HepG2 (cell line): ENCODE results near the gene RCBTB1. TPM values are rescaled to one million over a fixed set of nuclear protein-coding genes. Genes with fewer than 3 reads are reported as not detected.
"Not testable (repeated sequence)": the region's sequence is repeated elsewhere in the genome, so short reads cannot be mapped to it uniquely, and the experiment has no call there.

Experiments
- BCL6 ChIP-seq: IDR thresholded peaks from 2 replicates; pipeline ENCODE4 v1.6.1; 2016; ENCODE audit warnings: missing genetic modification reagents, missing compliant biosample characterization
- CBX5 ChIP-seq: sonication (generic); formaldehyde crosslinking; IDR thresholded peaks from 2 replicates; pipeline ENCODE4 v1.4.0; 2020; ENCODE audit warnings: missing genetic modification reagents, borderline replicate concordance
- CEBPB ChIP-seq: IDR thresholded peaks from 2 replicates; pipeline ENCODE4 v1.6.1; 2011; ENCODE audit warnings: low read depth, low read length, improper control_type of control experiment, borderline replicate concordance
- EP300 ChIP-seq, 3 experiments: sonication (generic) in 1 of 3; formaldehyde crosslinking in 1 of 3; IDR thresholded peaks; 2 replicates each; pipeline versions ENCODE4 v1.5.1 to v1.6.1; 2011 to 2020; ENCODE audit warnings: low read depth in 2 of 3, low read length in 2 of 3, borderline replicate concordance in 1 of 3, improper control_type of control experiment in 1 of 3, mild to moderate bottlenecking in 1 of 3, missing genetic modification reagents in 1 of 3, moderate library complexity in 1 of 3
- FOXO1 ChIP-seq: sonication (generic); formaldehyde crosslinking; IDR thresholded peaks from 2 replicates; pipeline ENCODE4 v1.4.0; 2020; ENCODE audit warnings: missing genetic modification reagents
- FOXP1 ChIP-seq, 2 experiments: fragments of 450-650 bp in 1 of 2; IDR thresholded peaks; 2 replicates each; pipeline ENCODE4 v1.6.1; 2017 to 2018; ENCODE audit warnings: antibody characterized with exemption in 1 of 2
- HNF4G ChIP-seq, 2 experiments: sonication (generic) in 1 of 2; formaldehyde crosslinking in 1 of 2; IDR thresholded peaks; 2 replicates each; pipeline versions ENCODE4 v1.4.0 to v1.6.1; 2011 to 2020; ENCODE audit warnings: borderline replicate concordance in 2 of 2, low read depth in 2 of 2, mild to moderate bottlenecking in 2 of 2, low read length in 1 of 2, missing genetic modification reagents in 1 of 2, moderate library complexity in 1 of 2
- HOXA3 ChIP-seq: sonication (generic); formaldehyde crosslinking; IDR thresholded peaks from 2 replicates; pipeline ENCODE4 v1.5.0; 2020; ENCODE audit warnings: missing genetic modification reagents
- KDM1A ChIP-seq: IDR thresholded peaks from 2 replicates; pipeline ENCODE4 v1.6.1; 2016; ENCODE audit warnings: missing compliant biosample characterization
- NCOA2 ChIP-seq: sonication (generic); formaldehyde crosslinking; IDR thresholded peaks from 2 replicates; pipeline ENCODE4 v1.8.0; 2022; ENCODE audit warnings: inconsistent platforms
- NR2F6 ChIP-seq, 2 experiments: IDR thresholded peaks; 2 replicates each; pipeline ENCODE4 v1.6.1; 2016; ENCODE audit warnings: antibody characterized with exemption in 1 of 2, mild to moderate bottlenecking in 1 of 2
- PAXIP1 ChIP-seq: sonication (generic); formaldehyde crosslinking; conservative IDR thresholded peaks from 2 replicates; pipeline ENCODE4 v1.4.0; 2020; ENCODE audit warnings: mild to moderate bottlenecking, missing genetic modification reagents, moderate library complexity
- PHF5A ChIP-seq: IDR thresholded peaks from one replicate; pipeline ENCODE4 v1.6.1; 2018; ENCODE audit warnings: low read depth, missing genetic modification reagents; ENCODE audit not compliant: unreplicated experiment
- SOX13 ChIP-seq, 3 experiments: fragments of 450-650 bp in 1 of 3; sonication (generic) in 1 of 3; formaldehyde crosslinking in 1 of 3; IDR thresholded peaks in 2 of 3; conservative IDR thresholded peaks in 1 of 3; 2 replicates each; pipeline versions ENCODE4 v1.5.0 to v1.6.1; 2016 to 2020; ENCODE audit warnings: antibody characterized with exemption in 1 of 3, mild to moderate bottlenecking in 1 of 3, missing compliant biosample characterization in 1 of 3, missing genetic modification reagents in 1 of 3, moderate library complexity in 1 of 3
- SOX5 ChIP-seq: IDR thresholded peaks from 2 replicates; pipeline ENCODE4 v1.6.1; 2016; ENCODE audit warnings: borderline replicate concordance
- THAP11 ChIP-seq: IDR thresholded peaks from 2 replicates; pipeline ENCODE4 v1.6.1; 2016; ENCODE audit warnings: missing biosample characterization, missing genetic modification reagents
- ZNF121 ChIP-seq: sonication (generic); formaldehyde crosslinking; IDR thresholded peaks from 2 replicates; pipeline ENCODE4 v1.5.0; 2020; ENCODE audit warnings: mild to moderate bottlenecking, missing genetic modification reagents
- polyA plus RNA-seq, 8 experiments: library from polyadenylated mRNA; depleted of rRNA in 3 of 8; stranded (reverse) in 7 of 8; unstranded in 1 of 8; fragments of >200 nt; fragmentation: Illumina TruSeq in 4 of 8; extraction: Trizol in 4 of 8; gene quantifications; 2 replicates each; pipeline versions ENCODE4 v1.2.1 to v1.2.3, GENCODE V29; 2011 to 2016; ENCODE audit warnings: low read depth in 4 of 8, missing spikeins in 1 of 8, mixed read lengths in 1 of 8; ENCODE audit not compliant: insufficient read depth in 1 of 8
- total RNA-seq, 5 experiments: library from RNA; depleted of rRNA; stranded (reverse); fragments of >200 nt; fragmentation: Illumina TruSeq; extraction: Trizol; gene quantifications; 2 replicates each; pipeline ENCODE4 v1.2.3, GENCODE V29; 2016; ENCODE audit warnings: low read depth in 1 of 5
- TF ChIP-seq, protein P1 (sequence below): sonication (generic); formaldehyde crosslinking; IDR thresholded peaks from 2 replicates; pipeline ENCODE4 v1.4.0; 2020; ENCODE audit warnings: mild to moderate bottlenecking, missing genetic modification reagents

Gene RCBTB1
- total and polyA plus RNA-seq, 2 of the 13 experiments (the other 11 are each of a cell fraction or from before 2014, with no cell fraction given) = 13.4 to 21.6 TPM

DNA sequence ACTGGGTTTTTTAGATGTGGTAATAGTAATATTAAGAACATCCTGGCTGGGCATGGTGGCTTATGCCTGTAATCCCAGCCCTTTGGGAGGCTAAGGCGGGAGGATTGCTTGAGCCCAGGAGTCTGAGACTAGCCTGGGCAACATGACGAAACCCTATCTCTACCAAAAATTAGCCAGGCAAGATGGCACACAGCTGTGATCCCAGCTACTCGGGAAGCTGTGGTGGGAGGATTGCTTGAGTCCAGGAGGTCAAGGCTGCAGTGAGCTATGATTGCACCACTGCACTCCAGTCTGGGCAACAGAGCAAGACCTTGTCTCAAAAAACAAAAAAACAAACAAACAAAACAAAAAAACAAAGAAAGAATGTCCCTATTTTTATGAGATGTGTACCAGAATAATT, 5.4 kb upstream of the RCBTB1 start (continued):
- TF ChIP-seq, protein P1, sequence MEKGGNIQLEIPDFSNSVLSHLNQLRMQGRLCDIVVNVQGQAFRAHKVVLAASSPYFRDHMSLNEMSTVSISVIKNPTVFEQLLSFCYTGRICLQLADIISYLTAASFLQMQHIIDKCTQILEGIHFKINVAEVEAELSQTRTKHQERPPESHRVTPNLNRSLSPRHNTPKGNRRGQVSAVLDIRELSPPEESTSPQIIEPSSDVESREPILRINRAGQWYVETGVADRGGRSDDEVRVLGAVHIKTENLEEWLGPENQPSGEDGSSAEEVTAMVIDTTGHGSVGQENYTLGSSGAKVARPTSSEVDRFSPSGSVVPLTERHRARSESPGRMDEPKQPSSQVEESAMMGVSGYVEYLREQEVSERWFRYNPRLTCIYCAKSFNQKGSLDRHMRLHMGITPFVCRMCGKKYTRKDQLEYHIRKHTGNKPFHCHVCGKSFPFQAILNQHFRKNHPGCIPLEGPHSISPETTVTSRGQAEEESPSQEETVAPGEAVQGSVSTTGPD (CRISPR knock-in tag) = peak; percentile 89
- TF ChIP-seq KDM1A = 0 out of 2 replicates have a peak, but pooled peaks have one; percentile 21
- TF ChIP-seq SOX13 (IDR thresholded peaks at IDR 0.05); HNF4G (CRISPR knock-in tag; IDR thresholded peaks at IDR 0.05; ENCODE audit: borderline replicate concordance, low read depth); FOXP1 (IDR thresholded peaks at IDR 0.05): not testable (repeated sequence)
- TF ChIP-seq SOX13 (CRISPR knock-in tag; conservative IDR thresholded peaks at IDR 0.05 in 1 of 2, IDR thresholded peaks at IDR 0.05 in 1 of 2) = peak in 1 of 2 experiments; percentile 72; a peak in 2 of 4 replicates
- TF ChIP-seq CBX5 = 0 out of 2 replicates have a peak, but pooled peaks have one; percentile 30
- TF ChIP-seq HNF4G (IDR thresholded peaks at IDR 0.05; ENCODE audit: borderline replicate concordance, low read depth, low read length) = 0 out of 2 replicates have a peak, but pooled peaks have one; percentile 21
- TF ChIP-seq CEBPB = peak; percentile 65; the same call in 1 of the 2 replicates
- peak; percentile 95 for TF ChIP-seq ZNF121 (CRISPR knock-in tag)
- TF ChIP-seq FOXP1 (CRISPR knock-in tag; IDR thresholded peaks at IDR 0.05) = peak; percentile 89
- peak; percentile 47; the same call in 1 of the 2 replicates for TF ChIP-seq HOXA3 (CRISPR knock-in tag)
- TF ChIP-seq NCOA2 (CRISPR knock-in tag) = peak; percentile 64
- TF ChIP-seq PAXIP1 (CRISPR knock-in tag) = 0 out of 2 replicates have a peak, but pooled peaks have one; percentile 22
- peak; percentile 39; the same call in 1 of the 2 replicates for TF ChIP-seq BCL6
- peak; percentile 24; the same call in 1 of the 2 replicates for TF ChIP-seq SOX5 (CRISPR knock-in tag)
- peak; percentile 21 for TF ChIP-seq PHF5A (CRISPR knock-in tag)
- TF ChIP-seq FOXO1 = peak; percentile 21; the same call in 1 of the 2 replicates
- TF ChIP-seq THAP11 (CRISPR knock-in tag) = 0 out of 2 replicates have a peak, but pooled peaks have one; percentile 27
- TF ChIP-seq EP300 (IDR thresholded peaks at IDR 0.05; ENCODE audit: low read depth in 2 of 2, low read length in 2 of 2) = peak in 1 of 2 experiments; percentile 32; a peak in 1 of 4 replicates
- peak; percentile 37; the same call in 1 of the 2 replicates for TF ChIP-seq EP300 (CRISPR knock-in tag; IDR thresholded peaks at IDR 0.05; ENCODE audit: borderline replicate concordance)
- TF ChIP-seq NR2F6 (IDR thresholded peaks at IDR 0.05) = peak; percentile 43; the same call in 1 of the 2 replicates
- peak; percentile 81 for TF ChIP-seq NR2F6 (CRISPR knock-in tag; IDR thresholded peaks at IDR 0.05)
